Activated naive CD8-positive, alpha-beta T cell treated with anti-CD3 and anti-CD28 coated beads, Interleukin-2, amount 10 ng/mL, durations not matched to agents 7 days and 5 days (primary cell): ENCODE measurements around the gene PCSK7. TPM values are rescaled to one million over a fixed set of nuclear protein-coding genes. Genes with fewer than 3 reads are reported as not detected.
"Not testable (repeated sequence)": the region's sequence is repeated elsewhere in the genome, so short reads cannot be mapped to it uniquely, and the experiment has no call there.

Experiments
- ATAC-seq: fragments of 150-1000 bp; cut with Tn5 transposase; one replicate; pipeline ENCODE4 v1.10.0; 2021; ENCODE audit warnings: low read depth, moderate library complexity
- POLR2A ChIA-PET: fragments of 350-600 bp; sonication (Branson Sonifier 250); formaldehyde crosslinking; loops from one replicate; lab custom pipeline; 2021; ENCODE audit warnings: antibody characterized with exemption; lab: Charles Lee
- DNase-seq: peaks from one replicate; pipeline ENCODE4 v3.0.0; 2021
- H3K27ac Mint-ChIP-seq: one replicate; pipeline ENCODE4 v1.8.0; 2022; ENCODE audit warnings: mild to moderate bottlenecking, mixed read lengths
- H3K27me3 Mint-ChIP-seq: one replicate; pipeline ENCODE4 v1.8.0; 2022; ENCODE audit warnings: mild to moderate bottlenecking, moderate library complexity, mixed read lengths
- H3K36me3 Mint-ChIP-seq: one replicate; pipeline ENCODE4 v1.8.0; 2021; ENCODE audit warnings: mild to moderate bottlenecking, mixed read lengths
- H3K4me1 Mint-ChIP-seq: one replicate; pipeline ENCODE4 v1.8.0; 2021; ENCODE audit warnings: mixed read lengths
- H3K4me3 Mint-ChIP-seq: one replicate; pipeline ENCODE4 v1.8.0; 2022; ENCODE audit warnings: mild to moderate bottlenecking, moderate library complexity, mixed read lengths
- H3K9me3 Mint-ChIP-seq: one replicate; pipeline ENCODE4 v1.8.0; 2021; ENCODE audit warnings: mixed read lengths
- total RNA-seq, 2 experiments: library from RNA; stranded (reverse); gene quantifications; one replicate each; pipeline ENCODE4 v1.2.3, GENCODE V29; 2021

PCSK7 gene
- total RNA-seq, 2 experiments from 2014 or later, result 191 to 195 TPM

DNA sequence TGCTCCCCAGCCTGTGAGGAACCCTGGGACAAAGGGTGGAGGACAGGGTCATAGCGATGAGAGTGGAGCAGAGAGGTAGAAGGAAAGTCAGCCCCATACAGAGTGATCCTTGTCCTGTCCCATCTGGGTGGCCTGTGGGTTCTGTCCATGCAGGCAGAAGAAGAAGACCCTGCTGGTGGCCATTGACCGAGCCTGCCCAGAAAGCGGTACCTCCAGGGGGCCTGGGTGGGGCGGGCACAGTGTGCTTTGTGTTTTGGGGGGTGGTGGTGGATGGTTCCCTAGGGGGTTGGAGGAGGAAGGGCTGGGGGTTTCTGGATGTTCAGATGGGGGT is 45.5 kb downstream of the PCSK7 start:
- POLR2A ChIA-PET, result no interaction called here
- Mint-ChIP-seq H3K27ac (no peak overlapping the region), H3K36me3 (peaks cover 2% of the 10 kb centered on the region), H3K4me3 (no peak overlapping the region), H3K27me3 (no peaks in the 10 kb centered on the region), H3K4me1 (no peaks in the 10 kb centered on the region), H3K9me3 (no peaks in the 10 kb centered on the region)
- ATAC-seq (no peak), DNase-seq (no peak)

DNA sequence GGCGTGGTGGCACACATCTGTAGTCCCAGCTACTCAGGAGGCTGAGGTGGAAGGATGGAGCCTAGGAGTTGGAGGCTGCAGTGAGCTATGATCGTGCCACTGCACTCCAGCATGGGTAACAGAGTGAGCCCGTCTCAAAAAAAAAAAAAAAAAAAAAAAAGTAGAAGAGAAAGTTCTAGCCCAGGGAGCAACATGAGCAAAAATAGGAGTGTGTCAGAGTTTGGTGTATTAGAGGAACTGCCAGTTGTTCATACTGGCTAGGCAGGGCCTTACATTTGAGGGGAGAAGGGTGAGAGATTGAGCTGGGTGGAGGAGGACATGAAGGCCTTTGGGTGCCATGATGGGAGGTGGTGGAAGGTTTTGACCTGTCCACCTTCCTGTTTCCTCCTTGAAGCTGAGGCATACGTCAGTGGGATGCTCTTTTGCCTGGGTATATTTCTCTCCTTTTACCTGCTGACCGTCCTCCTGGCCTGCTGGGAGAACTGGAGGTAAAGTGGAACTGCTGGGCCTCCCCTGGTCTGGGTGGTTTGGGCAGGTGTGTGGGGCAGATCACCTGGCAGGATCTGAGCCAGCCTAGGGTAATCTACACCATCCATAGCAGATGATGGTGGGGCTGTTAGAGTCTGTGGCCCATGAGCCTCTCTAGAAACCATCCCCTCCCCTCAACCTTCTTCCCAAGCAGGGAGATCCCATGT is 46.0 kb downstream of the PCSK7 start:
- no peaks in the 10 kb centered on the region for H3K9me3 Mint-ChIP-seq
- peaks cover 2% of the 10 kb centered on the region for H3K36me3 Mint-ChIP-seq
- POLR2A ChIA-PET, result interaction anchor here (0.6 kb wide), 1 partner anchor 201 kb away, joined by 3 read pairs; no protein-coding TSS in a partner anchor
- no peak for ATAC-seq
- H3K27me3 Mint-ChIP-seq, result no peaks in the 10 kb centered on the region
- H3K4me1 Mint-ChIP-seq, result peaks cover 3% of the 10 kb centered on the region
- peak; percentile 13 for DNase-seq
- H3K27ac Mint-ChIP-seq, result no peak overlapping the region
- H3K4me3 Mint-ChIP-seq, result no peak overlapping the region

DNA sequence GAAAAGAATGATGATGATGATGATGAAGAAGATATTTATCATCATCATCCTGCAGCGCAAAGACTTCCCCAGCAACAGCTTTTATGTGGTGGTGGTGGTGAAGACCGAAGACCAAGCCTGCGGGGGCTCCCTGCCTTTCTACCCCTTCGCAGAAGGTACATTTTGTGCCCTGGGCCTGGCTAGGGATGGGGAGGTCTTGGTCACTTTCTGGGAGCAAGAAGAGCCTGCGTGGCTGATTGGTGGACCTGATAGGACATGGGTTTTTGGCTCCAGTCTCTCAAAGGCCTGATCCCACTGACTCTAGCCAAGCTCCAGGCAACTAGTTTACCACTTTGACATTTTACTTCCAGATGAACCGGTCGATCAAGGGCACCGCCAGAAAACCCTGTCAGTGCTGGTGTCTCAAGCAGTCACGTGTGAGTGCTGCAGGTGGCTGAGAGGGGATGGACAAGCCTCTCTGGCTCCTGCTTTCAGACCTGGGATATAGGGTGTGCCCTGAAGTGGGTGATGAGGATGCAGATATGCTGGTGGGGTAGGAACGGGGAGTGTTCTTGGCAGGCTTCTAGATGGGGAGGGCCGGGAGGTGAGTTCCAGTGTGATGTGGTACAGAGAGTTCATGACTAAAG is 48.0 kb downstream of the PCSK7 start:
- Mint-ChIP-seq H3K27ac (no peak overlapping the region), H3K9me3 (no peaks in the 10 kb centered on the region), H3K27me3 (no peaks in the 10 kb centered on the region), H3K36me3 (no peaks in the 10 kb centered on the region), H3K4me3 (no peak overlapping the region), H3K4me1 (peaks cover 15% of the 10 kb centered on the region)
- peak; percentile 12 for DNase-seq
- no peak for ATAC-seq
- POLR2A ChIA-PET, result no interaction called here

DNA sequence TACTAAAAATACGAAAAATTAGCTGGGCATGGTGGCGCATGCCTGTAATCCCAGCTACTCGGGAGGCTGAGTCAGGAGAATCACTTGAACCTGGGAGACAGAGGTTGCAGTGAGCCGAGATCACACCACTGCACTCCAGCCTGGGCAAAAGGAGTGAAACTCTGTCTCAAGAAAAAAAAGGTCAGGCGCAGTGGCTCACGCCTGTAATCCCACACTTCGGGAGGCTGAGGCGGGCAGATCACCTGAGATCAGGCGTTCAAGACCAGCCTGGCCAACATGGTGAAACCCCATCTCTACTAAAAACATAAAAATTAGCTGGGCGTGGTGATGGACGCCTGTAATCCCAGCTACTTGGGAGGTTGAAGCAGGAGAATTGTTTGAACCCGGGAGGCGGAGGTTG is 48.7 kb downstream of the PCSK7 start:
- H3K27me3 Mint-ChIP-seq, ATAC-seq, H3K9me3 Mint-ChIP-seq, DNase-seq, POLR2A ChIA-PET, H3K27ac Mint-ChIP-seq, H3K4me3 Mint-ChIP-seq, H3K36me3 Mint-ChIP-seq: not testable (repeated sequence)
- H3K4me1 Mint-ChIP-seq, result peaks cover 15% of the 10 kb centered on the region

DNA sequence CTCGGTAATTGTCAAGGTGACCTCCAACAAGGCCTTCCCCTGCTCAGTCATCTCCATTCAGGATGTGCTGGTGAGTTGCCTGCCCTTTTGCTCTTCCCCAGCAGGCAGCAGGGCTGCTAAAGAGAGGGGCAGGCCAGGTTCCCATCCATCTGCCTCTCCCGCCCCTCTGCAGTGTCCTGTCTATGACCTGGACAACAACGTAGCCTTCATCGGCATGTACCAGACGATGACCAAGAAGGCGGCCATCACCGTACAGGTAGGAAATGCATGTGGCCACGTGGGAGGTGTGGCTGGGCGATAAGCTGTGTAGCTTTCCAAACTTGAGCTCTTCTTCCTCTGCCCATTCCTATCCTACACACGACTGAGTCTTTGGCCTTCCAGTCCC is 49.3 kb downstream of the PCSK7 start:
- no peaks in the 10 kb centered on the region for H3K36me3 Mint-ChIP-seq
- H3K4me1 Mint-ChIP-seq, result peaks cover 21% of the 10 kb centered on the region
- H3K27ac Mint-ChIP-seq, result no peak overlapping the region
- no peaks in the 10 kb centered on the region for H3K27me3 Mint-ChIP-seq
- H3K9me3 Mint-ChIP-seq, result no peaks in the 10 kb centered on the region
- POLR2A ChIA-PET, result no interaction called here
- DNase-seq (peak; percentile 17), ATAC-seq (no peak)
- H3K4me3 Mint-ChIP-seq, result no peak overlapping the region

DNA sequence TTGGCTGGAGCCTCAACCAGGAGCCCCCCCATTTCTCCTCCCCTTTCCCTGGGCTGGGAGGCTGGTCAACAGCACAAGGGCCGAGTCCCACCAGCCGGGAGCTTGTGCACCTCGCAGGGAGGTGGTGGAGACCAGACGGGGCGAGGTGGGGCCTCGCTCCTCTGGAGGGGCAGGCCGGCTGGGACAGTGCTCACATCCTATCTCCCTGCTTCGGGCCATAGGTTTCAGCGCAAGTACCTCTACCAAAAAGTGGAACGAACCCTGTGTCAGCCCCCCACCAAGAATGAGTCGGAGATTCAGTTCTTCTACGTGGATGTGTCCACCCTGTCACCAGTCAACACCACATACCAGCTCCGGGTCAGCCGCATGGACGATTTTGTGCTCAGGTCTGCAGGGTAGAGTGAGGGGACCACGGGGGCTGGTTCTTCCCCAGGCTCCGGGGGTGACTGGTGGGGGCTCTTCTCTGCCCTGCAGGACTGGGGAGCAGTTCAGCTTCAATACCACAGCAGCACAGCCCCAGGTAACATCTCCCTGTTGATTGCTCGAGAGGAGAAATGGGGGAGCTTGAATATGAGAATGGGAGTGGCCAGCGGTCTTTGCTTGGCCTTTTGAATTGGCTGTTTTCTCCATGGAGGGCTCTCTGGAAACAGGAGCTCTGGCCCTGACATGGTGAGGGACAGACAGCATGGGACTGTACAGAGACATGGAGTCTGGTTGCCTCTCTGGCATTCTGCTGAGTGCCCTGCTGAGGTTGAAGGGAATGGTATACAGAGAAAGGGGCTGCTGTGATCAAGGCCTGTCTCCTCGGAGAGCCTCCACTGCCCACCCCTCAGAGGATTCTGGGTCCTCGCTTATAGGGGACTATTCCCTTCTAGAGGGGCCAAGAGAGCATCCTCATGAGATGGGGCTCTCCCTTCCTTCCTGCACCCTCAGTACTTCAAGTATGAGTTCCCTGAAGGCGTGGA is 50.0 kb downstream of the PCSK7 start:
- no peaks in the 10 kb centered on the region for H3K36me3 Mint-ChIP-seq
- no peak overlapping the region for H3K4me3 Mint-ChIP-seq
- H3K4me1 Mint-ChIP-seq, result peaks cover 21% of the 10 kb centered on the region
- H3K27me3 Mint-ChIP-seq, result no peaks in the 10 kb centered on the region
- H3K27ac Mint-ChIP-seq, result no peak overlapping the region
- ATAC-seq, result no peak
- DNase-seq, result no peak
- POLR2A ChIA-PET, result interaction anchor here (3.4 to 4.2 kb wide), 2 partner anchors 38 to 48 kb away, joined by 16 to 30 read pairs; partner anchors contain the start of gene PAFAH1B2
- H3K9me3 Mint-ChIP-seq, result no peaks in the 10 kb centered on the region

DNA sequence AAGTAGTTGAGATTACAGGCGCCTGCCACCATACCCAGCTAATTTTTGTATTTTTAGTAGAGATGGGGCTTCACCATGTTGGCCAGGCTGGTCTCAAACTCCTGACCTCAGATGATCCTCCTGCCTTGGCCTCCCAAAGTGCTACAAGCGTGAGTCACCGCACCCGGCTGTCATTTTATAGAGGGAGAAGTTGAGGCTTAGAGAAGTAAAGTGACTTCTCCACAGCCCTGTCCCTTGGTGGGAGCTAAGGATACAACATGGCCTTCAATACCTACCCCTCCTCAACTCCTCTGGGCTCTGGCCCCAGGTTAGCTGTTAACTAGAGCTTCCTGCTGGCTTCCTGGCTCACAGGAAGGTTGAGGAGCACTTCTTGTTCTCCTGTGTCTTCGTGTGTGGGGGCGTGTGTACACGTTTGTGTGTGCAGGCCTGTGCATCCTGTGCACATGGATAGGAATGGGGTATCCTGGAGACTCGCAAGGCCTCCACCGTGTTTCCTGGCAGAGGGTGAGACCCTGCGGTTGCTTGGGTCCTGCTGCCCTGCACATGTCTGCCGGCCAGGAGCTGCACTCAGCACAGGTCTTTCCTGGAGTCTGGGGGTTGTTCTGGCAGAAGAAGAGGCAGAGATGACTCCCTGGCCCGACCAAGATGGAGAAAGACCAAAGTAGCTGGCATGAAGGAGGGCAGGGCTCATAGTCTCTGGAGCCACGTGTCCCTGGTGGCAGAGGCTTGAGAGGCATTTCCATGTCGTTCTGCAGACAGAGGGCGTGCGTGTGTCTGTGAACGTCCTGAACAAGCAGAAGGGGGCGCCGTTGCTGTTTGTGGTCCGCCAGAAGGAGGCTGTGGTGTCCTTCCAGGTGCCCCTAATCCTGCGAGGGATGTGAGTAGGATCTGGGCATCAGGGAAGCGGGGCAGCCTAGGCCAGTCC is 51.0 kb downstream of the PCSK7 start:
- Mint-ChIP-seq H3K36me3 (no peaks in the 10 kb centered on the region), H3K9me3 (no peaks in the 10 kb centered on the region), H3K4me3 (peak overlapping the region; percentile 93), H3K27ac (peak overlapping the region; percentile 49), H3K27me3 (no peaks in the 10 kb centered on the region), H3K4me1 (peaks cover 21% of the 10 kb centered on the region)
- DNase-seq (peak; percentile 55), ATAC-seq (peak; percentile 23)
- POLR2A ChIA-PET, result interaction anchor here (0.6 to 4.2 kb wide), 3 partner anchors 24 to 49 kb away, joined by 6 to 30 read pairs (median 16); partner anchors contain the start of gene PAFAH1B2

DNA sequence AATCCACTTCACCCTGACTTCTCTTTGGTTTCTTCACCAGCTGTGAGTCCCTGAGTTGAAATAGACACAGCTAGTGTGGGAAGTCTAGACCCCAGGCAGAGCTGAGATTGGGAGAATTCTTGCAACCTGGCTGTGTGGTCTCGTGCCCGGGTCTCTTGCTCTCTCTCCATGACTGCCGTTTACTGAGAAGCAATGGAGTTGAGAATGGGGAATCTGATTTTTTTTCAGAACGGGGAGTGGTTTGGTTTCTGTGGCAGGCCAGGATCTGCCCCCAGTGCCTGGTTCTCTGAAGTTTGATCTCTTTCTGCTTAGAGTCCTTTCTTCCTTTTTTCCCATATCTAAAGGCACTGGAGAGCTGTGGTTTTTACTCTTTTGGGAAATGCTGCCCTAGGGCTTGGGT is 51.9 kb downstream of the PCSK7 start:
- Mint-ChIP-seq H3K9me3 (no peaks in the 10 kb centered on the region), H3K27ac (peak overlapping the region; percentile 90), H3K36me3 (no peaks in the 10 kb centered on the region), H3K4me1 (peaks cover 21% of the 10 kb centered on the region), H3K4me3 (peak overlapping the region; percentile 93), H3K27me3 (no peaks in the 10 kb centered on the region)
- DNase-seq (no peak), ATAC-seq (no peak)
- POLR2A ChIA-PET, result interaction anchor here (0.8 to 4.2 kb wide), 9 partner anchors 9 to 148 kb away, joined by 4 to 30 read pairs (median 6); partner anchors contain the start of genes CEP164, PAFAH1B2, PCSK7 and RNF214

DNA sequence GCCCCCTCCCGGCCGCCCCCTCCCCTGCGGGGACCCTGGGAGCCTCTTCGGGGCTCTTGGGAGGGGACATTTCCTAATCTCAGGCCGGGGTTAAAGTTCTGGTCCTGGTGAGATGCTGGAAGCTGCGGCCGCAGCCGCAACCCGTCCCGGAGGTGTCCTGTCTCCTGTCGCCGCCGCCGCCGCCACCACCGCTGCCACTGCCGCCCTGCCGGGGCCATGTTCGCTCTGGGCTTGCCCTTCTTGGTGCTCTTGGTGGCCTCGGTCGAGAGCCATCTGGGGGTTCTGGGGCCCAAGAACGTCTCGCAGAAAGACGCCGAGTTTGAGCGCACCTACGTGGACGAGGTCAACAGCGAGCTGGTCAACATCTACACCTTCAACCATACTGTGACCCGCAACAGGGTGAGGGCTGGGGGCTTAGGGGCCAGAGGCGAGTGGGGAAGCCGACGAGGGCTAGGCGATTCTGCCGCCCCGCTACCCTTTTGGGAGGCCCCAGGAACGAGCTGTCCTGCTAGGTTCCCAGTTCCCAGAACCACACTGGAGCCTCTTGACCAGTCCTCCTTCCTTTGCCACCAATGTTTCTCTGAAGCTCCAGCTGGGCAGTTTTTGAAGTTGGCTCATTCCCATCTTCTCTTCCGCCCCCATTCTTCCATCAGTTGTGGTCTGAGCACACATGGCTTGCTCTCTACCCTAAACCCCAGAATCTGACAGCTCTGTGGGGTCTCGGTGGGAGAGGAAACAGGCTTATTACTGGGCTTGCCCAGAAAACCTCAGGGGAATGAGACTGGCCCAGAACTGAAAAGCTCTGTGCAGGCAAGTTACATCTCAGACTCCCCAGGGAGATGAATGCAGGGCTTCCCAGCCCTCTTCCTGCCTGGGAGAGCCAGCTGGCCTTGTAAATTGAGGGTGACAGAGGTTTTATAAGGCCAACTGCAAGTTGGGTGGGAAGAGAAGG is 52.5 kb downstream of the PCSK7 start:
- Mint-ChIP-seq H3K4me3 (peak overlapping the region; percentile 93), H3K9me3 (no peaks in the 10 kb centered on the region), H3K27me3 (no peaks in the 10 kb centered on the region), H3K27ac (peak overlapping the region; percentile 90), H3K4me1 (peaks cover 21% of the 10 kb centered on the region), H3K36me3 (no peaks in the 10 kb centered on the region)
- POLR2A ChIA-PET, result interaction anchor here (0.7 to 4.2 kb wide), 14 partner anchors 9 to 406 kb away, joined by 3 to 30 read pairs (median 4); partner anchors contain the start of genes BUD13, CEP164, PAFAH1B2 and PCSK7
- peak; percentile 42 for ATAC-seq
- peak; percentile 75 for DNase-seq

DNA sequence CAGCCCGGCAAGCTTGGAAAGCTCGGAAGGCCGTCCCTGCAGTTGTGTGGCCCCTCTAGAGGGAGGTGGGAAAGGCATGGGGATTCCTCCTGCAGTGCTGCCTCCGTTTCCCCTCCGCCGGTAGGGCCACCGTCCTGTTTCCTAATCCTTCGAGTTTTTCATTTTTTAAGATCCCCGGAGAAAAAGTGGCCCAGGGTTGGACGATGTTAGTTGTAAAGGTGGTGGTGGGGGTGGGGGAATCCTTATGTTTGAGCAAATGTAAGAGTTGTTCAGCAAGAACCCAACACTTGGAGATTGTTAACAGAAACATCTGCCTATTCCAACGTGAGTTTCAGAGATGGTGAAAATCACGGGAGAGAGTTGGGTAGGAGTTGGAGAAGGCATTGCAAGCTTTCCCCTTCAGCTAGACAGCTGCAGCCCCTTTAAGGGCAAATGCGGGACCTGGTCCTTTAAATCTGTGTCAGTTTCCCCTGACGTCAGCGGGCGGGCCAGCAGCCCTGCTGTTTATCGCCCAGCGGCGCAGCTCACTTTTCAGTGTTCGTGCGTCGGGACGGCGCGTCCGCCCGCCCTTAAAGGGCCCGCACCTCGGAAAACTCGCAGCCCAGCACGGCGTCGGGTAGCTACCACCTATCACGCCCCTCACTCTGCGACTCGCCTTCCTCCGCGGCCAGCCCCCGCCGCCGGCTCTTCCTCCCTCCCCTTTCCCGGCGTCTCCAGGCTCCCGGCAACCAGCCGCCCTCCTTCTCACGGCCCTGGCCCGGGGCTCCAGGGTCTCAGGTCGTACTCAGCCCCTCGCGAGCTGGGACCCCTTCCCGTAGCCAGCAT is 53.5 kb downstream of the PCSK7 start, which contains the start of gene SIDT2:
Gene SIDT2 (plus strand): TSS at position 534 of the 825 bp plus-strand sequence. CDS start 521 bp downstream, outside the sequence.
- Mint-ChIP-seq H3K27me3 (no peaks in the 10 kb centered on the region), H3K9me3 (no peaks in the 10 kb centered on the region), H3K4me1 (peaks cover 23% of the 10 kb centered on the region), H3K36me3 (no peaks in the 10 kb centered on the region), H3K27ac (peak within 1 kb of the TSS; percentile 90), H3K4me3 (peak within 1 kb of the TSS; percentile 93)
- ATAC-seq (peak; percentile 97), DNase-seq (peak; percentile 87)
- POLR2A ChIA-PET, result interaction anchor here (0.6 to 4.2 kb wide), 13 partner anchors 11 to 405 kb away, joined by 3 to 30 read pairs (median 4); partner anchors contain the start of genes BUD13, CEP164, PAFAH1B2 and PCSK7
